Stimulated activated CD4-positive, alpha-beta T cell treated with anti-CD3 and anti-CD28 coated beads, Interleukin-4, amount 100 ng/mL, for 4 hours (primary cell): ENCODE results near the gene ARHGEF3.

Experiments
- DNase-seq, 2 experiments: peaks; one replicate each; pipeline ENCODE4 v3.0.0-alpha.2; 2020

Gene ARHGEF3

DNA sequence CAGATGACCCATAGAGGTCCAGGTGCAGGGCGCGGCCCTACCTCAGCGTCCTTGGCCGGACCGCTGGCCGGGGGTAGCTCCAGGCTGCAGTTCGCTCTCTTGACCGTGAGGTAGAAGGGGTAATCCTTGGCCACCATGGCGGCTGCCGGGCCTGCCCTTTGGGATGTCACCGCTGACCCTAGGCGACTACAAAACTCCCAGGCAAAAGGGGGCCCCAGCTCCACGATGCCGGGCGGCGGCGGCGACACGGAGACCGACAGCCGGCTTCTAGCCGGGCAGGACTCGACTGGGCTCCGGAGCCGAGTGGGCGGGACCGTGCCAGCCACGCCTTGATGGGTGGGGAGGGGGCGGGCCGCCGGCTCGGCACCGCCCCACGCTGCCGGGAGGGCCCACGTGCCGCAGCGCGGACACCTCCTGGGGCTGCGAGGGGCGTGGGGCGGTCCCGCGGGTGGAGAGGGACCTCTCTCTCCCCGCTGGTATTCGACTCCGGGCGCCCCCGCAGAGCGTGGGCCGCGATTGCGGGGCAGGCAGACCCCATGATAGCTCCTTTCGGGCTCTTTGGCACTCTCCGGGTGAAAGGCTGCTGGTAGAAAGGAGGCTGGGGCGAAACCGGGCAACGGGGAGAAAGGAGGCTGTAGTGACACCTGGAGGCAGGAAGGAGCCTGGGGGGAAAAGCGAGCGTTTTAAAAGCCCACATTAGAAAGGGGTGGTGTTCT, at the start of gene ARHGEF3:
TSS of gene ARHGEF3 (minus strand) at position 288 of the 716 bp plus-strand sequence. CDS start at position 137, 151 bp downstream.
- peak; percentile 89 for DNase-seq

DNA sequence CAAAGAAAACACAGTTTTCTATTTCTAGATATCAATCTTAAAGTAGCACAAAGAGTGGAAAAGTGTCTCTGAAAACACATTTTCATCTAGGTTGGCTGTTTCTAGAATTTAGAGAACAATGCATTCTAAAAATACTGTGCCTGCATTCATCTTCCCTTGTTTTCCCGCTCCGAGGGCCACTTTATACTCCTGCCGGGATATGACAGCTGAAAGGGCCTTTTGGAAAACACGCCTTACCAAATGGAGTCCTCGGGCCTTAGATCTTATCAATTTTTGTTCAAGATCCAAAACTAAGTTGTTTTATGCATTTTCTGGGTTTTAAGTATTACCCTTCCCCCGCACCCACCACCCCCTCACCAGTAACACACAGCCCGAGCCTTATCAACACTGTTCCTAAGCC, 47.9 kb upstream of the ARHGEF3 start:
- DNase-seq, result no peak

DNA sequence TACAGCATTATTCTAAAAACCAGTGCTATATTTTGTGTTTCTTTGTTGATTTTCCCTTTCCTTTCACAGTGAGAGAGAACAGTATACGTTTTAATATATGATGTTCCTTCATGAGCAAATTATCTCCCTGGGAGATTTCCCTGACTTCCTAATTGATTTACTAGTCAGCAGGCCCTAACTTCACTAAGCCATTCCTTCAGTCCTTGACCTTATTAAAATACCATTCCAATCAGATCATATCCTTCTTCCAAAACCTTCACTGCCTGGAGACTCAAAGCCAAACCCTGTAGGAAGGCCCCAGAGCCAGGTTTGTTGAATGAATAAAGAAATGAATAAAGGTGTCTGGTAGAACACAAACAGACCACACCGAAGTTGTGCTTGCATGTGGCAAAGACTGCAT, 43.8 kb upstream of the ARHGEF3 start:
- DNase-seq, result no peak

- no peak for DNase-seq
These were observed 42.8 kb upstream of the ARHGEF3 start for GRCh38 chr3:56844536-56844935.

- DNase-seq, result no peak
These were observed 38.3 kb upstream of the ARHGEF3 start for GRCh38 chr3:56839784-56840715.

- no peak for DNase-seq
These were observed 36.7 kb upstream of the ARHGEF3 start for GRCh38 chr3:56838448-56838847.

DNA sequence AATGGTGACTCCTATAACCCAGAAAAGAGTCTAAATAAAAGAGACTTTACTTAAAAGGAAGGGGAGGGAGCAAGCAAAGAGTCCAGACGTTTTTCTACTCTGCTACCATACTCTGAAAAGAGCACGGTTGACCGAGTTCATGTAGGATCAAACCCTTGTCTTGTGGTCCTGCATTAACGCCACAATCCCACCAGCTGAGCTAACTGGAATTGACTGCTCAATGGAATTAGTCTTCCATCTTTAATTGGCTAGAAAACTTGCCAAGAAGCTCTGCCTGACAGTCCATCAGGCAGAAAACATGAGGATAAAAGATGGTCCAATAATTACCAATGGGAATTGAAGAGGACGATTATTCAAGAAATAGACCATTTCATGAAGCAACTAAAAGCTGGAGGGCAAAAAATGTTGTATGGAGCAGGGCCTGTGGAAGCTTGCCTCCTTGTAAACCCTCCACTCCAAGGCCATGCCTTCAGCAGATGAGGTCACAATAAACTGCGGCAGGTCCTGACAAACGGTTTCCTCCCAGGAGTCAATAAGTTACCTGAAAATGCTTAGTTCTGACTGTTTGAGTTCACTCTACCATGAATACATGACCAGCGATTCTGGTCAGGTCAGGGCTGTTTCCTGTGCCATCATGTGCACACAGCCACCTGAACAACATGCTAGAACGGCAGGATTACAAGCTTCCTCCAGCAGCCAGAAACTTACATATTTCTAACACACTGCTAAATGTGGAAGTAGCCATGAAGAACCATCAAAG, 35.6 kb upstream of the ARHGEF3 start:
- no peak for DNase-seq

DNA sequence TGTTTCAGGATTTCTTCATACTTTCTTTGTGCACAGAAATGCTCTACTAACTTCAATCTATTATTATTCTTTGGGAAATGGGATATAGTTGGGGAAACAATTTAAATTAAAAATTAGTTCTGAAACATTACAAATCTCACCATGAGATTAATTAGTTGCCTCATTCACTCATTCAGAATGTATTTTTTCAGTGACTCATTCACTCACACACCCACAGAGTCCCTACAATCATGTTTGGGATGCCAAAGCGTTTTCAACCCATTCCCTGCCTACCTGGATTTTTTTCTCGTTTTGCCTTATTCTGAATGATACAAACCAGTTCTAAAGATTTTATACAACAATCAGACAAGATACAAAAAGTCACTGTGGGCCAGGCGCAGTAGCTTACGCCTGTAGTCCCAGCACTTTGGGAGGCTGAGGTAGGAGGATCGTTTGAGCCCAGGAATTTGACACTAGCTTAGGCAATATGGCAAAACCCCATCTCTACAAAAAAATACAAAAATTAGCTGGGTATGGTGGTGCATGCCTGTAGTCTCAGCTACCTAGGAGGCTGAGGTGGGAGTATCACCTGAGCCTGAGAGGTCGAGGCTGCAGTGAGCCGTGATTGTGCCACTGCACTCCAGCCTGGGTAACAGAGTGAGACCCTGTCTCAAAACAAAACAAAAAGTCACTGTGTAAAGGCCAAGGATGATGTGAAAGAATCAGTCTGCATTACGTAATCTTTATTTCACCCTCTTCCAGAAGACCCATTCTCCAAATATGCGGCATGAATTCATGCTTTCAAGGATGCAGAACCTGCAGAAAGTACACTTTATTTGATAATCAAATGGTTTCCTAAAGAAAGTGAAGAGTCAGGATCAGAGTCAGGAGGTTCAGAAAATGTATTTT, 34.8 kb upstream of the ARHGEF3 start:
- no peak for DNase-seq

- no peak for DNase-seq
These were observed 34.0 kb upstream of the ARHGEF3 start for GRCh38 chr3:56835650-56836227.

DNA sequence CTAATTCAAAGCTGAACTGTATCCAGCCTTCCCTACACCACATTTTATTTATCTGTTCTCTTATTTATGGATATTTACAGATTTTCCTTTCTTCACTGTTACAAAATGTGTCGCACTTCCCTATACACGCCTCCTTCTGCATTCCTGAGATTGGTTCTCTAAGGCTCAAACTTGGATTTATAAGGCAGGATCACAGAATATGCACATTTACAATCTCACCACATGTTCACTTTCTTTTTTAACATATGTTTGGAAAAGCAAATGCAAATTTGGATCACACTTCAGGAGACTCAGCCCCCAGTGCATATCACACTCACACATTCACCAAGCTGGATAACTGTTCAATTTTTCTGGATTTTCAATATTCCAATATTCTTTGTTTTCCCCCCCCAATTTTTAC, 31.8 kb upstream of the ARHGEF3 start:
- DNase-seq, result no peak

DNA sequence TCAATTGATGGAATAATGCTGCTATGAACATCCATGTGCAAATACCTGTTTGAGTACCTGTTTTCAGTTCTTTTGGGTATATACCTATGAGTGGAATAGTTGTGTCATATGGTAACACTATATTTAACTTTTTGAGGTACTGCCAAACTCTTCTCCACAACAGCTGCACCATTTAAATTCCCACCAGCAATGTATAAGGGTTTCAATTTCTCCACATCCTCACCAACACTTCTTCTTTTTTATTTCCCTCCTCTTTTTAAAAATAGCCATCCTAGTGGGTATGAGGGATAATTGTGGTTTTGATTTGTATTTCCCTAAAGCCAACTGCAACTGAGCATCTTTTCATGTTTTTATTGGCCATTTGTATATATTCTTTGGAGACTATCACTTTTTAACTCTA, 31.3 kb upstream of the ARHGEF3 start:
- DNase-seq, result no peak

- DNase-seq, result no peak
These were observed 29.8 kb upstream of the ARHGEF3 start for GRCh38 chr3:56831572-56831971.

GRCh38 chr3:56830884-56831283, 29.1 kb upstream of the ARHGEF3 start:
- no peak for DNase-seq

GRCh38 chr3:56829533-56829932, 27.8 kb upstream of the ARHGEF3 start:
- DNase-seq, result no peak

DNA sequence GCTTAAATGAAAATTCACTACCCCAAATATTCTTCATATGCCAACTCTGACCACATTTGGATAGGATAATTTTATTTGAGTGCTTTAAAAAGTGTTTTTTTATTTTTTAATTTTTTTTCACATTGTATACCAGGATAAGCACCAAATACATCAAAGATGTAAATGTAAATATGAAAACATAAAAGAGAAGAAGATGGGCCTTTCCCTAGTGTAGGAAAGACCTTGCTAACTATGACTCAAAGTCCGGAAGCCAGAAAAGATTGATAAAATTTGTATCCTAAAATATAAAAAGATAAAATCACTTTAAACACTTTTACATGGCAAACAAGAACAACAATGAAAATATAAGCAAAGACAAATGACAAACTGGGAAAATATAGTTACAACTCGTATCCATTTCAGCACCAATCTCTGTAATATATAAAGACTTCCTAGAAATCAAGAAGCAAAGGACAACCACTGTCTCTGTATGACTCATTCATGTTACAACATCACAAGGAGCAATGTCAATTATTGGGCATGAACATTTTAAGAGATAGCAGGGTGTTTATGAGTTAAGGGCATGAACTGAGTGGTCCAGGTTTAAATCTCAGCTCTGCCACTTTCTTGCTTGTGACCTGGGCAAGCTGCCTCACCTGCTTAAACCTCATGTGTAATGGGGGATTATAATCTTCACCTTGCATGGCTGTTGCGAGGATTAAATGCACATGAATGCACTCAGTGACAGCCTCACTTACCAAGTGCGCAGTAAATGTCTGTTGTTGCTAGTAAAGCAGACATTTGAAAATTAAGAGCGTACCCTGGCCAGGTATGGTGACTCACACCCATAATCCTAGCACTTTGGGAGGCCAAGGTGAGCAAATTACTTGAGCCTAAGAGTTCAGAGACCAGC, 25.3 kb upstream of the ARHGEF3 start:
- no peak for DNase-seq

GRCh38 chr3:56825567-56826438, 24.1 kb upstream of the ARHGEF3 start:
- no peak for DNase-seq

DNA sequence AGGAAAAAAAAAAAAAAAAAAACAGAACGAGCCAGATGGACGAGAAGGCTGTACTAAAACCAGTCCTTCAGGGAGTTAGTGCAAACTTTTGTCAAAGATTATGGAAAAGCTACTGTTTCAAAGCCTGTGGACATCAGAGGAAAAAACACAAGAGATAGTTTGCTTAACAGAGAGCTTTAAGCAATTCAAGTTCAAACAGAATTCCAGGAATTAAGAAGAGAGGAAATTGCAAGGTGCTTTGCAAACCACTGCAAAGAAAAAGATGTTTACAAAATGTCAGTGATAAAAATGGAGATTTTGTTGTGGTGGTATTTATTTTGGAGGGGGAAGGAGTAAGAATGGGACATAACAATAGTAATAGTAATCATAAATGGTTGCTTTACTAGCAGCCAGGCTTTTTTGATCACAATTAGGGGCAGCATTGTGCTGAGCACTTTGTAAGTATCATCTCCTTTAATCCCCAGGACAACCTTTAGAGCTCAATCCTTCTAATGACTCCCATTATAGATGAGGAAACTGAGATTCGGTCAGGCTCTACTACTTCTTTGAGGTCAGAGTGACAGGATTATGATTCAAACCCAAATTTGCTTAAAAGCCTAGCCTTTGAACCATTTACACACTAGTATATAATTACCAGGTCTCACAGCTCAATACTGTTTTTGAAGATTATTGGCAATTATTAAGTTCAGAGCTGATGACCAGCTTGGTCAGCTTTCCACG, 22.4 kb upstream of the ARHGEF3 start:
- no peak for DNase-seq

- no peak for DNase-seq
These were observed 21.7 kb upstream of the ARHGEF3 start for GRCh38 chr3:56823421-56823926.

- DNase-seq, result no peak
These were observed 20.8 kb upstream of the ARHGEF3 start for GRCh38 chr3:56822501-56822900.
